Transverse colon (tissue), 4 donors: ENCODE data around the gene ANKH. TPM values are rescaled to one million over a fixed set of nuclear protein-coding genes. Genes with fewer than 3 reads are reported as not detected.

Source experiments
- DNase-seq: peaks from one replicate; pipeline ENCODE4 v3.0.0-alpha.2; 2019
- H3K27ac ChIP-seq, 4 donors: fragments of 200-600 bp; sonication (generic); 2 replicates each; pipeline ENCODE4 v1.5.1; 2016 to 2018; ENCODE audit warnings: inconsistent platforms in 4 of 4
- H3K27me3 ChIP-seq: fragments of 200-600 bp; sonication (generic); 2 replicates; pipeline ENCODE4 v1.5.1; 2017; ENCODE audit warnings: inconsistent platforms
- H3K36me3 ChIP-seq, 4 donors: fragments of 200-600 bp; sonication (generic); 2 replicates each; pipeline ENCODE4 v1.5.1; 2017 to 2019; ENCODE audit warnings: inconsistent platforms in 4 of 4
- H3K4me1 ChIP-seq, 4 donors: fragments of 200-600 bp; sonication (generic); 2 replicates each; pipeline ENCODE4 v1.5.1; 2017 to 2020; ENCODE audit warnings: inconsistent platforms in 4 of 4
- H3K4me3 ChIP-seq, 4 donors: fragments of 200-600 bp; sonication (generic); 1 replicate in 1 of 4; 2 replicates in 3 of 4; pipeline versions ENCODE4 v1.5.1 to v1.6.1; 2017 to 2019; ENCODE audit warnings: inconsistent platforms in 4 of 4
- H3K9me3 ChIP-seq, 2 donors: fragments of 200-600 bp; sonication (generic); 2 replicates each; pipeline ENCODE4 v1.5.1; 2017 to 2019; ENCODE audit warnings: inconsistent platforms in 2 of 2
- CTCF ChIP-seq, 5 experiments: fragments of 200-600 bp in 3 of 5; fragments of 450-650 bp in 2 of 5; sonication (generic) in 3 of 5; IDR thresholded peaks; 1 replicate in 2 of 5; 2 replicates in 3 of 5; pipeline ENCODE4 v1.5.1; 2016 to 2017; ENCODE audit warnings: antibody characterized with exemption in 5 of 5, inconsistent platforms in 3 of 5, mild to moderate bottlenecking in 2 of 5, moderate library complexity in 1 of 5
- EP300 ChIP-seq: sonication (generic); formaldehyde crosslinking; IDR thresholded peaks from one replicate; pipeline ENCODE4 v1.6.1; 2017; ENCODE audit warnings: antibody characterized with exemption, low read depth
- POLR2A ChIP-seq: fragments of 450-650 bp; IDR thresholded peaks from one replicate; pipeline ENCODE4 v1.6.1; 2016; ENCODE audit warnings: antibody characterized with exemption, mild to moderate bottlenecking, moderate library complexity
- POLR2AphosphoS5 ChIP-seq, 3 donors: sonication (generic); formaldehyde crosslinking; IDR thresholded peaks; one replicate each; pipeline ENCODE4 v1.6.1; 2016; ENCODE audit warnings: antibody characterized with exemption in 3 of 3
- WGBS, 2 donors: methylation state at CpG; one replicate each; pipeline ENCODE4 v1.1.5; 2018; ENCODE audit warnings: low coverage in 1 of 2; 5-methylcytosine and 5-hydroxymethylcytosine counted together
- in situ Hi-C, 4 donors: fragments of 200-750 bp; cut with MboI; loops; one replicate each; pipeline versions ENCODE4 v1.15.0 to v1.15.1; 2017; ENCODE audit warnings: low sequenced_read_pairs in 3 of 4, low pct_ligation_motif_present in 1 of 4, low pct_unique_long_range_greater_than_20kb in 1 of 4
- intact Hi-C: fragments of 100-400 bp; cut with DNase I; formaldehyde crosslinking; loops from one replicate; pipeline ENCODE4 v1.15.1; 2023; ENCODE audit warnings: low total_unique reads
- total RNA-seq, 4 donors: library from RNA; depleted of rRNA; stranded (reverse); fragments of >200 nt; gene quantifications; one replicate each; pipeline ENCODE4 v1.1.0, GENCODE V29; 2016

The ANKH gene
- total RNA-seq, 4 donors from 2014 or later: 24.7 to 96.5 (median 69.4) TPM

GRCh38 chr5:14708551-14708950 lies 163.0 kb downstream of the ANKH start:
- no peak overlapping the region for H3K4me3 ChIP-seq
- H3K27me3 ChIP-seq: no peaks in the 10 kb centered on the region
- peaks cover 0 to 7% (median 0%) of the 10 kb centered on the region in 4 donors for H3K4me1 ChIP-seq
- no peak for DNase-seq
- no peaks in the 10 kb centered on the region for H3K9me3 ChIP-seq
- WGBS, 2 donors: 66 to 93% methylated on average over 4 to 5 of the region's 5 CpGs
- H3K36me3 ChIP-seq: peaks cover 0 to 28% (median 9%) of the 10 kb centered on the region in 4 donors
- TF ChIP-seq POLR2A (no peak), CTCF (IDR thresholded peaks at IDR 0.05) (no peak), POLR2AphosphoS5 (IDR thresholded peaks at IDR 0.05) (no peak), EP300 (no peak)
- no peak overlapping the region for H3K27ac ChIP-seq
- intact Hi-C loops (no loop called here), in situ Hi-C loops (no loop called here)

DNA sequence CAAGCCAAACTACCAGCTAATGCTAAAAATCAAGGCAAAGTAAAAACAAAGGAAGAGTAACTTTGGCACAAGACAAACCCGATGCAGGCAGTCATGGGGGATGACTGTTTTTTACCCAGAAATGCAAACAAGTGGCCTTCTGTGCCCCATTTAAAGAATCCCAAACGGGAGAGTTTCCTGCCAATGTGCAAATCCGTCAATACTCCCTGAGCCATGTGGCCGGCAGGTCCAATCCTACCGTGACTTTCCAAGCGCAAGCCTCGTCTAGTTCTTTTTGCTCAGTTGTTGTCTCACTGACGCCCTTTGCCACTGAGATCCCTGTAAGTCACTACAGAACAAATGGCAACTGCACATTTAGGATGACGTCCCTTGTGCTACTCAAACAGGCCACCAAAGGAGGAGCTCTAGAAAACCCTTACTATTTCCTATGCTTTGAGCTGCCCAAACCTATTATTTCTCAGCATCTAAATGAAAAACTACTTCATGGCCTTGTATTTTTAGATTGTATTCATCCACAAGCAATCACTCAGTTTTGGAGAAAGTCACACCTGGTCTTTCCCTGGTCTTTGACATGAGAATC lies 163.7 kb downstream of the ANKH start:
- no peak for DNase-seq
- WGBS, 2 donors: 86 to 93% methylated on average over 1 to 9 of the region's 9 CpGs
- H3K4me1 ChIP-seq: peaks cover 0 to 7% (median 0%) of the 10 kb centered on the region in 4 donors
- TF ChIP-seq POLR2A (no peak), EP300 (no peak), POLR2AphosphoS5 (IDR thresholded peaks at IDR 0.05) (no peak), CTCF (IDR thresholded peaks at IDR 0.05) (no peak)
- H3K9me3 ChIP-seq: no peaks in the 10 kb centered on the region
- peaks cover 0 to 23% (median 9%) of the 10 kb centered on the region in 4 donors for H3K36me3 ChIP-seq
- in situ Hi-C loops (no loop called here), intact Hi-C loops (no loop called here)
- peak overlapping the region in 1 of 4 donors; percentile 15 for H3K27ac ChIP-seq
- H3K4me3 ChIP-seq: no peak overlapping the region
- no peaks in the 10 kb centered on the region for H3K27me3 ChIP-seq

DNA sequence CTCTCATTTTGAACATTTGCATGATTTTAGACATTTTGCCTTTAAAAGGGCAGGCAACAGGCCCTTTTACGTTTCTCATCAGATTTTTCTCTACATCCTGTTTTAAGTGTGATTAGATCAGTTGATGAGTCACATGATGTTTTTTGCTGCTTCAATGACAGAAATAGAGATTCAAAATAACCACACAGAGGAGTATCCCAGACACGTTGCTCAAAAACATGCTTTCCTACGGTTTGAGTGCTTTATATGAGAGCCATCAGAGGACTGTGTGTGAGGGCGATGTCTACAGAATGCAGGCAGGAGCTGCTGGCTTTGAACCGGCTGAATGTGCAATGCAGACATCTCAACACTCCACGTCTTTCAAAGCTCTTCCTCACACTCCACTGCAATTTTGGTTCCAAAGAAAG lies 165.0 kb downstream of the ANKH start:
- H3K36me3 ChIP-seq: peaks cover 0 to 15% (median 5%) of the 10 kb centered on the region in 4 donors
- TF ChIP-seq POLR2A (no peak), POLR2AphosphoS5 (IDR thresholded peaks at IDR 0.05) (no peak), CTCF (IDR thresholded peaks at IDR 0.05) (no peak), EP300 (no peak)

DNA sequence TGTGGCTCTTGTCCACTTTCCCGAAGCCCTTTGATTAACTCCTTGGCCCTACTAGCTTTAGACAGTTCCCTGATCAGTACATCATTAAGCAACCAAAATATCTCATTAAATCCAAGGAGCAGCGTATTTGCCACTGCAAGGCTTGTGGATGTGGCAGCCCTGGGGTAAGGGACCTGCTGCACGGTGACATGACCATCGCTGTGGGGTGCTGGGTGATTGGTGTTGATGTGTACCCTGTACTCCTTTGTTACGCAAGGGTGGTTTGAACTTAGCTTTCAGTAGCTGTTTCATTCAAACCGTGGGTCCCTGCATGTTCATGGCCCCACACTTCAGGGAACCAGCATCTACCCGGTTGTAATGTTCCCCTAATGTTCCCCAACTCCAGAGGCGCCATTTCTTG lies 166.0 kb downstream of the ANKH start:
- H3K36me3 ChIP-seq: peaks cover 0 to 10% (median 3%) of the 10 kb centered on the region in 4 donors
- DNase-seq: no peak
- no peak overlapping the region for H3K4me3 ChIP-seq
- 94% methylated on average over 8 of the region's 8 CpGs for WGBS, 2 donors
- peaks cover 0 to 14% (median 0%) of the 10 kb centered on the region in 4 donors for H3K4me1 ChIP-seq
- no peaks in the 10 kb centered on the region for H3K9me3 ChIP-seq
- in situ Hi-C loops: no loop called here
- H3K27me3 ChIP-seq: no peaks in the 10 kb centered on the region
- TF ChIP-seq POLR2A (no peak), EP300 (no peak), CTCF (IDR thresholded peaks at IDR 0.05) (no peak), POLR2AphosphoS5 (IDR thresholded peaks at IDR 0.05) (no peak)
- H3K27ac ChIP-seq: no peak overlapping the region
- intact Hi-C loops: no loop called here

More for the DNA sequence above, 165.0 kb downstream of the ANKH start:
- H3K27me3 ChIP-seq: no peaks in the 10 kb centered on the region
- 33 to 59% methylated on average over 3 to 6 of the region's 6 CpGs for WGBS, 2 donors
- no peak for DNase-seq
- H3K4me3 ChIP-seq: no peak overlapping the region
- peak overlapping the region in 1 of 4 donors; percentile 15 for H3K27ac ChIP-seq
- peaks cover 0 to 7% (median 0%) of the 10 kb centered on the region in 4 donors for H3K4me1 ChIP-seq
- intact Hi-C loops (no loop called here), in situ Hi-C loops (no loop called here)
- H3K9me3 ChIP-seq: no peaks in the 10 kb centered on the region
